ENCODE measurements around the gene STRN4.

STRN4 gene

DNA sequence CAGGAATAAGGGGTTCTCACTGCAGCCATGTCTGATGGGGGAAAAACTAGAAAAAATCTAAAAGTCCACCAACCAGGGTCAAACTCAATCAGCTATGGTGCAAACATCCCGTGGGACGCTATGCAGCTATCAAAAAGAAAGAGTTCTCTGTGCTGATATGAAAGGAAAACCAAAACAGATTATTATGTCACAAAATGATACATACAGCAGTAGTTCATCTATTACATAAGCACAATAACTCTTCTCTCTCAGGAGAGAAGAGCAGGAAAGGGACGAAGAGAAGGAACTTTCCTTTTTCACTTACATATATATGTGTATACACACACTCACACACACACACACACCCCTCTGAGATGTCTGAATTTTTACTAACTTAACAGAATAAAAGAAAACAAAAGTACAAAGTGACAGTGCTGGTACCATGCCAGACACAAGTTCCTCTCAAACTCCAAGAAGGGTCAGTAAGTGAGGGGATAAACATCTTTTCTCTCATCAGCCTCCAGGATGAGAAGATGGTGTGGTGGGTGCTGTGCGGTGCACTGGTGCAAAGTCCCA, 3.2 kb downstream of the STRN4 start:
- DNase-seq: no peak

- DNase-seq: no peak
These were observed 4.8 kb downstream of the STRN4 start for GRCh38 chr19:46741447-46741846.

GRCh38 chr19:46739290-46739771, 6.9 kb downstream of the STRN4 start:
- DNase-seq: no peak

DNA sequence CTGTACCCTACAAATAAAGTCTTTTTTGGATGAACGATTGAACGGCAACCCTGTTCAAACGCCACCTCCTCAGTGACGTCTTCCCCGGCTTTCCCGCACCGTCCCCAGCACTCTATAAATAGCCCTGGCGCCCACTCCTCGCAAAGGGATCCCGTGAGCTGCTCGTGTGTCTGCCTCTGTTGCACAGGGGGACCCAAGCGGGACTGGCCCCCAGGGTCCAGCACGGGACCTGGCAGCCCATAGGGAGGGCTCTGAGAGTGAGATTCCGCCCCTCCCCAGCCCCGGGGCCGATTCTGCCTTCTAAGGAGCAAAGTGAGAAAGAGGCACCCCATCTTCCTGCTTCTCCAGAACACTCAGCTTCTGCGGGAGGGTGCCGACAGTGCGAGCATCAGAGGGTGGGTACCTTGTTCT, 8.5 kb downstream of the STRN4 start:
- DNase-seq: no peak

GRCh38 chr19:46737298-46737654, 9.0 kb downstream of the STRN4 start:
- DNase-seq: no peak

DNA sequence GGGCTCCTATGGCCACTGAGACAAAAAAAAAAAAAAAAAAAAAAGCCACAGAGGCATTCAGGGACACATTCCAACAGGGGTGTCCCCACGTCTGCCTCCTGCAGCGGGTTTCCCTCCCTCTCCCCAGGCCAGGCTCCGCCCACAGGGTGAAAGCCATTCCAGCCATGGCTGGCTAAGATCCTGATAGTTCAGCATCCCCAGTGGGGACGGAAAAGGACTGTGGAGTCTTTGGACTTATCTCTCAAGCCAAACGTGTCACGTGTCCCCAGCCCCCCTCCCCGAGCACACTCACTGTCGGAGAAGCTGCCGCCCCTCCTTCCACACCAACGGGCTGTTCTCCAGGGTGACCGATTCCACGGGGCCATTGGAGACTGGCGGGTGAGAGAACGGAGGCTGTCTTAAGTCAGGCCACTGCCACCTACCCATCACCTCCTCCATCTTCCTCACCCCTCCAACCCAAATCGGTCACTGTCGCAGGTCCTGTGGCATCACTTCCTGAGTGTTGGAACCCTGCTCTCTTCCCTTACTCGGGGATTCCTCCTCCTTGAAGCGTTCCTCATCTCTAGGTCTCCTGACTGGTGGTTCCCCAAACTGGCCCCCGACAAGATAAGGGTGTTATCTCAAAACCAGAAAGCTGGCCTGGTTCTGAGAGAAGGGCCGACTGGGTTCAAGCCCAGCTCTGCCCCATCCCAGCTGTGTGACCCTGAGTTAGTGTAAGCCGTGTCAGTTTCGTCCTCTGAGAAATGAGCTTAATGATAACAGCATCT, 9.5 kb downstream of the STRN4 start:
- DNase-seq: no peak

DNA sequence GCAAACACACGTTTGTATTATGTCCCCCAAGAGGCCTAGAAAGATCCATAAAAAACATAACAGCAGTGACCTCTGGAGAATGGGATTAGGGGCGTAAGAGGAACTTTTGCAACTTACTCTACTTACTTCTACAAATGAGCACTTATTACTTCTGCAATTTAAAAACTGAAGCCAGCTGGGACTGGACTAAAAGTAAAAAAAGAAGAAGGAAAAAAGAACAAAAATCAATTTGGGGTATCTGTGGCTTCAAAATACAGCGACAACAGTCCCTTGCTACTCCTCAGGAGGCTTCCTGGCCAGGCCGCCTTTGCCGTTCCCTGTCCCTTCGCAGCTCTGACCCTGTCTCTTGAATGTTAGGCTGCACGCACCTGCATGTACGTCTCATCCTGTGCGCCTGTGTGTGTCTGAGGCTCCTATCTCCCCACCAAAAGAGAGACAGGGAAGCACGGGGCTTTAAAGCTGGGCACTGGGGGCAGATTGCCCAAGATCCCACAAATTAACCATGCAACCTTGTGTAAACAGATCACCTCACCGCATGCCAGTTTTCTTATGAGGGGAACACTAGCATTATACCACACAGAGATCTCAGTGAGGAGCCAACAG, 12.5 kb downstream of the STRN4 start:
- no peak for DNase-seq

DNA sequence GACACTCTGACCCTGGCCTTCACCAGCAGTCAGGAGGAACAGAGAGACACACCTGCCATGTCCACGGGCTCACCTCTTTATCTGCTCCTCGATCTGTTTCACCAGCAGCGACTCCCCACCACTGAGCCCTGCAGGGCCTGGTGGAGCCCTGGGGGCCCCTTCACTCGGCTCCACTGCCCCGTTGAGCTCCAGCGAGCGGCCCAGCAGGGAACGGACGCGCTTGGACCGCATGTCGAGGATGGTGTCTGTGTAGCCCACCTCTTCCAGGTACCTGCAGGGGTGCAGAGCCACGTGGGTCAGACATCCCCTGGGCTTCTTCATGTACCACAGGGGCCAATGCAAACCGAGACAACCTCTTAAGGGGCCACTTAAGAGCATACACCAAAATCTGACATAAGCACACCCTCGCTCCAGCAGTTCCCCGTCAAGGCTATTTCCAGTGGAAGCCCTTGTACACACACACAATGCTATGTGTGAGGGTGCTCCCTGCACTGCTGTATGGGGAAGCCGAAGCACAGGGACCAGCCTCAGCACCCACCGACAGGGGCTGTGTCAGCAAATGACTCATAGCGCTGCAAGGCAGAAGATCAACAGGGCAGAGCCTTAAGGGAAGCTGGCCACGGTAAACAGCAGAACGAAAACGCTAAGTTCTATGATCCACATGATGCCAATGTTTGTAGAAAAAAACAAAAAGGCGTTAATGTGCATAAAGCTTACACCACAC, 13.1 kb downstream of the STRN4 start:
- no peak for DNase-seq

DNA sequence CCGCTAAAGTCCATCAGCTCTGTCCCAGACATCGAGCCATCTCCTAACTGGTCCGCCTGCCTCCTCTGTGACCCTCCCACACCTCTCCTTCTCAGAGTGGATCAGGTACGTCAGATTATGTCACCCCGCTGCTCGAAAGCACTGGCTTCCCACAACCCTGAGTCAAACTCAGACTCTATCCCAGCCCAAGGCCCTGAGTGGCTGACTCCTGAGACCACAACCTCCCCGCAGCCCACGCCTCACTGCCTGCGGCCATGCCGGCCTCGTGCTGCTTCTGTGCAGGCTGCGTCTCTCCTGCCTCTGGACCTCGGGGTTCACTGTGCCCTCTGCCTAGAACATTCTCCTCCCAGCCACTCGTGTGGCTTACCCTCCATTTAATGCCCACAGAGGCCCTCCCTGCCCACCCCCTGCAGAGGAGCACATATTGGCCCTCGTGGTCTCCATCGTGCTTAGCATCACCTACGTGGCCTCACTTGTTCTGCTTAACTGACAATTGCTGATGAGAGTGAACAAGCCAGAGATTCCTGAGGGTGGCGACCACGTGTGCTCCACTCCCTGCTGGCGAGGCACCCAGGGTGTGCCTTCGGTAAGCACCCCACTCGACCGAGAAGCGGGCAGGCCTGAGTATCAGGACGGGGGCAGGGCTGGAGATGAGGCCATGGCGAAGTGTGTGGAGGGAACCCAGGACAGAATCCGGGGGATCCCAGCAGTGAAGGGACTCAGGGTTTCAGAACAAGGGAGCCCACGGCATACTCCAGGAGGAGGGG, 13.9 kb downstream of the STRN4 start:
- no peak for DNase-seq

GRCh38 chr19:46731584-46731983, 14.7 kb downstream of the STRN4 start:
- no peak for DNase-seq

DNA sequence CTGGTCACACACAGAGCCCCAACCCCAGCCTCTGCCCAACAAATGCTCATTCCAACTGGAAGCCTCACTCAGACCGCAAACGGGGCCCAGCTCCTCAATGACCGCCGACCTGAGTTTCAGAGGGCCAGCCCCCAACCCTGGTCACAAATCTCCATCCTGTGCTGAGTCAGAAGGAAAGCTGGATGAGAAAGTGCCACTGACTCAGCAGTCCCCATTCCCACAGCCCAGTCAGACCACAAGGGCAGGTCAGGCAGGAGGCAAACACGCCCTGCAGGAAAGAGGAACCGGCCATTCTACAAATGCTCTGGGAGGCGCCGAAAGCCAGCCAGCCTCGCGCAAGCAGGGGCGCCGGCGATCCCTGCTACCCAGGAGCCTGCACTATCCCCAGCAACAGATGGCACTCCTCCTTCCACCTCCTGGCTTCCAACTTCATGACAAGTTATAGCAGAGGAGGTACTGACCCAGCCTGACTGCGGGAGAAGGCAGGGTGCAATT, 15.2 kb downstream of the STRN4 start:
- DNase-seq: no peak

DNA sequence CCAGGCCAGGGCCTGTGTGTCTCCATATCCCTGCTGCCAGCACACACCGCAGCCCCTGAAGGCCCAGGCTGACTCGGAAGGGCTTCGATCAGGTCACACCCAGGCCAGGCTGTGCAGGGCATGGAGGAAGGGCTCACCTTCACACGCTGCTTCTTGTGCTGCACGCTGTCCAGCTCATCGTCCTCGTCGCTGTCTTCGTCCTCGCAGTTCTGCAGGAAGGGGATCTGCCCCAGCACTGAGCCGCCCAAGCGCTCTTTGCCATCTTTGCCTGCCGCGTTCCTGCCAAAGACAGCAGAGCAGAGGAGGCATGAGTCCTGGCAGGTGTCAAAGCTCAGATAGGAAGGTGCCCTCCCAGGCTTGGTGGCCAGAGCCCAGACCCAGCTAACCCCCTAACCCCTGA, 15.7 kb downstream of the STRN4 start:
- no peak for DNase-seq

DNA sequence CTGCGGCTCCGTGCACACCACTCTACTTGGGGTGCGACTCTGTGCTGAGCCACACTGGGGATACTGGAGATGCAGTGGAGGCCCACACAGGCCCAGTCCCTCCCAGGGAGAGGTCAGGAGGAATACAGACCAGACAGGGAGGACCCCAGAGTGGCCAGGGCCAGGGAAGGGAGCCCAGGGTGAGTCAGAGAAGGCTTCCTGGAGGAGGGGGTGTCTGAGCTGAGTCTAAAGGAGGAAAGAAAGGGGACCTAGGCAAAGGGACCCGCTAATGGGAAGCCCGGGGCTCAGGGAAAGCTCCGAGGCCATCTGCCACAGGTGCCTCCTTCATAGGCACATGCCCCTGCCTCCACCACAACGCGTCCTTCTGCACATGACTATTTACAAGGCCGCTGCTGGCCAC, 16.1 kb downstream of the STRN4 start:
- no peak for DNase-seq

DNA sequence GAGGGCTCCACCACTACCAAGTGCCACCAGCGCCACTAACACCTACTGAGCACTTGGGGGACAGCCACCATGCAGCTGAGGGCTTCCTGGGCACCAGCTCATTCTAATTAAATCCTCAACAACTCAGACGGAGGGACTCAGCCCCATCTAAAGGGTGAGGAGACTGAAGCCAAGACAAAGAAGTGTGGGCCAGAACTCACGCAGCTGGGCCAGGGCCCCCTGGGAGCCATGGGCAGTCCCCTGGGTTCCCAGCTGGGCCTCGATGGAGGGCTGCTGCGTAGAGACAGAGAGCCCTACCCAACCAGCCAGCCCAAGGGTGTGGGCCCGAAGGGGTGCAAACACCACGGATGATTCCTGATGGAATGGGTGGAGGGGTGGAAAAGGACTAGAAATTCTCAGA, 16.6 kb downstream of the STRN4 start:
- DNase-seq: no peak

DNA sequence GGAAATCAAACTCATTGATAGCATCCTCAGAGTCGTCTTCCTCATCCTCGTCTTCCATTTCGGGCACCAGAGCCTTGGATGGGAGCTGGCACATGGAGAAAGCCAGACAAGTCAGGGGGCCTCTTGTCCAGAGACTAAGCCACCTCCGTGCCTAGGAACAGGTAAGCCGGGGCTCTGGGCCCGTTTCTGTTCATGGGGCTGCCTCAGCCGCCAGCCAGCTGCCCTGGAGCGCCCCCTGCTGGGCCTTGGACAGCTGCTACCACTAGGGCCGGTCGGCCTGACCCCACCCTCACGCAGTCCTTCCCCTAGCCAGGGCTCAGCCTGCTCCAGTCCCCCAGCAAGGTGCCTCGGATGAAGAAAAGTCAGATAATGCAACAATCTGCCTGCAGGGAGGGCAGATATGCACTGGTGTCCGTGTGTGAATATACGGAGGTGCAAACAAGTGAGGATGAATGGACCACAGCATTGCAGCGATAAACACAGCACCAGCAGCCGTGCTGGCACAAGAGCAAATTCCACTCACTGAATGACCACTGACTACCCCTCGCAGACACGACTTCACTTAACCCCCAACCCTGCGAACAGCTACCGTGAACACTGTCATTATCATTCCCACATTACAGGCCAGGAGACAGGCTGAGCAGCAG, 17.4 kb downstream of the STRN4 start:
- peak; percentile 76 for DNase-seq

GRCh38 chr19:46728208-46728607, 18.0 kb downstream of the STRN4 start:
- no peak for DNase-seq

GRCh38 chr19:46727757-46728156, 18.5 kb downstream of the STRN4 start:
- no peak for DNase-seq

GRCh38 chr19:46726971-46727501, 19.2 kb downstream of the STRN4 start:
- no peak for DNase-seq

DNA sequence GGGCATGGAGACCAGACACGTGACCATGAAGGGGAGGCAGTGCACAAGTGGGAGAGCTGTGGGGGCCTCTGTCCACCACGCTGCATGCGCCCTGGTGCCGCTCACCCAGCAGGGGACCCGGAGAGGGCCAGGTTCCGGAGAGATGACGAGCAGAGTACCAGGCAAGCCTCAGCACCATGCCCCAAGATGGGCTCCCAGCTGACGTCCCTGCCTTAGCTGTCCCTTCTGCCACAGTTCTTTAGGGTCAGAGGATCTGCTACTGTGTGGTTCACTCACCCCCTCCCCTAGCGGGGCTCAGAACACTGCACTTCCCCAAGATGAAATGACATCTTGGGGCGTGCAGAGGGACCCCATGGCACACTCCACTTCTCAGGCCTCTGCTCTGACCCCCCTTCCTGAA, 19.7 kb downstream of the STRN4 start:
- no peak for DNase-seq

DNA sequence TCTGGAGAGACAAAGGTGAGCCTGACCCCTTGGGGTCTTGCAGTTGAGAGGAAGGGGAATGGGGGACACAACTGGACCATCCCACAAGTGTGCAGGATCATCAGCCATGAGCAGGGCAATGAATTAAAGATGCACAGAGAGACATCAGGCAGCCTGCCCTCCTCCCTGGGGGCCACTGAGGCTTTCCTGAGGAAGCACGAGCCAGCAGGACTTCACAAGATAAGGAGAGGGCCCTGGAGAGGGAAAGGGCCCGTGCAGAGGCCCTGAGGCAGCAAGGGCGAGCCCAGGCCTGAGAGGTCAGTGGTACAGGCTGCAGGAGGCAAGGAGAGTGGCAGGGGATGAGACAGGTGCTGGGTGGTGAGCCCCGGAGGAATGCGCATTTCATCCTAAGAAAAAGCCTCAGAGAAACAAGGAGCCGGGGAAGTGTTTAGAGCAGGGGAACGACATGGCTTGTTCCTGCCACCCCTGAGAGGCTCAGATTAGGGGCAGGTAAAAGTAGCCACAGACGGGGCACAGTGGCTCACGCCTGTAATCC, 20.3 kb downstream of the STRN4 start:
- DNase-seq: no peak

DNA sequence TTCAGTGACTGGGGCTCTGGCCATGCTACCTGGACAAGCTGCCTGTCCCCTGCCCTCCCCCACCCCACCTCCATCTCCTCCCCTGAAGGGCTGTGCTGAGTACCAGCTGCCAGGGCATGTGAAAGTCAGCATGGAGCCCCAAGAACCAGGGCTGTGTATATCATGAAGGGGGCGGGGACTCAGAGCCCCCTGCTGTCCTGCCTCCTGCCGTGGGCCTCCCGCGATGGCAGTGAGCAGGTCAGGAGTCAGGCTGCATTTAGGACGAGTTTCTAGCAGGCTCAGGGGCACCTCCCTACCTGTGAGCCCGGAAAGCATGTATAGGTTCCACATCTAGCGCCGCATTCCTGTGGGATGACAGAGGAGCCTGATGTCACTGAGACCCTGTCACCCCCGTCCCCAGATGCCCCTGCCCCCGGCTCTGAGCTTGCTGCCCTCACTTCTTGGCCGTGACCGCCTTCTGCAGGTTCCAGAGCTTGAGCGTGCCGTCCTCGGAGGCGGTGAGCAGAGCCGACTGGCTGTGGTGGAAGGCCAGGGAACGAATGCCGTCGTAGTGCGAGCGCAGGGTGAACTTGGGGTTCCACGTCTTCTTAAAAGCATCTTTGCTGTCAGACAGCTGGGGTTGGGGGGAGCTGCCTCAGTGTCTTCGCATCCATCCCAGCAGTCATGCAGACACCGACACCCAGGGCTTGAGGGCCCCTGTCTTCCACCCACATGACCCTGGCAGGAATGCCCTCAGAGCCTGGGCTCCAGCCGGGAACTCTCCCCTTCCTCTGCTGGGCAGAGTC, 21.0 kb downstream of the STRN4 start:
- DNase-seq: no peak

Measured in stimulated activated CD4-positive, alpha-beta T cell treated with anti-CD3 and anti-CD28 coated beads, Interleukin-1b, Interleukin-23, amount 100 ng/mL, for 48 hours (primary cell).